ENCODE measurements around the gene IRX1. TPM values are rescaled to one million over a fixed set of nuclear protein-coding genes. Genes with fewer than 3 reads are reported as not detected.

IRX1 gene
- under 1 TPM in 1 of 2 donors, not detected in 1; 0.87 TPM for total RNA-seq

DNA sequence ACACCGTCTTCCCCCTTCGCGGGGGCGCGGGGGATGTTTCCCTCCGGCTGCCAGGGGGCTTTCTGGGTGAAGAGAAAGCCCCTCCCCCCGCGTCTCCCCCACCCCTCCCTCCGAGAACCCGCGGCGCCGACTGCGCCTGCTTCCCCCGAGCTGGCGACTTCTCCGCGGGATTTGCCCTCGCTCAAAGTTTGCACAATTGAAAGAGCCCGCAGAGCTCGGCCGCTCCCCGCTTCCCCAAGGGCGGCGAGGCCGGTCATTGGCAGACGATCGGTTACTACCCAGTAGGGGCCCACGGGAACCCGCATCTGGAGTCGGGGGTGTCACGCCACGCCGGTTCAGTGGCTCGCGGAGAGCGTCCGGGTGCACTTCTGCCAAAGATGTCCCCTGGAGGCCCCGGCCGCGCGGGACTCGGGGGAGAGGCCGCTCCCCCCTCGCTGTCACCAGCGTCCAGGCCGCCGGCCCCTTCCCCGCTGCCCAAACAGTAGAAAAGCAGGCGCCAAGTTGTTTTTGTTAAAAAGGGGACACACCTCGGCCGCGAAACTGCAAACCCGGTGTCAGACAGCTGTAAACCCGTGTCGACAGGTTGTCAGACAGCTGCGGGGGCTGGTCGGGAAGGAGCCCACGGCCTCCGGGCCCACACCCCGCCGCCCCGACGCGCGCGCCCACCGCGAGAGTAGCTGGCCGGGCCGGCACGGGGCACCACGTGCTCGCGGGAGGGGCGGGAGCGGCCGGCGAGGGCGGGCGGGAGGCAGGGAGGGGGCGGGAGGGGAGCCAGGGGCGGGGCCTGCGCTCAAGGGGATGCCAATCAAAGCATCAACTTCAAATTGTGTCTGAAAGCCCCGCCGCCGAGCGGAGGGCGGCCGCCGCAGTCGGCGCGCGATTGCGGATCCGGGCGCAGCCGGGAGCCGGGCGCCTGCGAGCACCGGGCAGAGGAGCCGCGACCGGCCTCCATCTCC, at the start of gene IRX1:
Gene IRX1, plus strand, starts transcription at position 827 of the 956 bp plus-strand sequence. CDS start 274 bp downstream, outside the sequence.
- Histone ChIP-seq H3K4me3 (peak within 1 kb of the TSS; percentile 7 to 16), H3K36me3 (no peaks in the 10 kb centered on the region), H3K27ac (no peak within 1 kb of the TSS), H3K9me3 (no peaks in the 10 kb centered on the region), H3K27me3 (replicated peaks; ENCODE audit: insufficient read depth) (peaks cover 78% of the 10 kb centered on the region), H3K4me1 (replicated peaks) (peaks cover 10% of the 10 kb centered on the region)
- TF ChIP-seq, protein P1, sequence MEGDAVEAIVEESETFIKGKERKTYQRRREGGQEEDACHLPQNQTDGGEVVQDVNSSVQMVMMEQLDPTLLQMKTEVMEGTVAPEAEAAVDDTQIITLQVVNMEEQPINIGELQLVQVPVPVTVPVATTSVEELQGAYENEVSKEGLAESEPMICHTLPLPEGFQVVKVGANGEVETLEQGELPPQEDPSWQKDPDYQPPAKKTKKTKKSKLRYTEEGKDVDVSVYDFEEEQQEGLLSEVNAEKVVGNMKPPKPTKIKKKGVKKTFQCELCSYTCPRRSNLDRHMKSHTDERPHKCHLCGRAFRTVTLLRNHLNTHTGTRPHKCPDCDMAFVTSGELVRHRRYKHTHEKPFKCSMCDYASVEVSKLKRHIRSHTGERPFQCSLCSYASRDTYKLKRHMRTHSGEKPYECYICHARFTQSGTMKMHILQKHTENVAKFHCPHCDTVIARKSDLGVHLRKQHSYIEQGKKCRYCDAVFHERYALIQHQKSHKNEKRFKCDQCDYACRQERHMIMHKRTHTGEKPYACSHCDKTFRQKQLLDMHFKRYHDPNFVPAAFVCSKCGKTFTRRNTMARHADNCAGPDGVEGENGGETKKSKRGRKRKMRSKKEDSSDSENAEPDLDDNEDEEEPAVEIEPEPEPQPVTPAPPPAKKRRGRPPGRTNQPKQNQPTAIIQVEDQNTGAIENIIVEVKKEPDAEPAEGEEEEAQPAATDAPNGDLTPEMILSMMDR (IDR thresholded peaks at IDR 0.05) = no peak
- TF ChIP-seq POLR2A (IDR thresholded peaks at IDR 0.05) (no peak), POLR2AphosphoS5 (IDR thresholded peaks at IDR 0.05) (no peak)
- WGBS = 3% methylated on average over 65 of the region's 106 CpGs
- intact Hi-C loops (cut with DNase I) = no loop called here
- DNase-seq (ENCODE audit: low spot score) = no peak

DNA sequence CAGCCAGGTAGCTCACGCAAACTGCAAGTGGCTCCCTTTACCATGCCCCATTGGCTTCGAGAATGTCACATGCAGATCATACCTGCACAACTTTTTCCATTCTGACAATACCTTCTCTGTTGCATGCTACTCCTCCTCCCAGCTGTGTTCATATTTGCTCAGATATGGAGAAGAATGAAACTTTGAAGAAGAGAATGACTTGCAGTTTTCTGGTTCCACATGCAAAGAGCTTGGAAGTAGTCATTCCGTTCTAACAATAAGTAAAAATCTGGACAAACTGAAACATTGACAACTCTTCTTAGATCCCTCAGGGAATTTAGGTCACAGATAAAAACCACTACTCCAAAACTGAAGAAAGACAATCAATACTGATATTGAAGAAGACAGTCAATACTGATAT, 49.6 kb upstream of the IRX1 start:
- intact Hi-C loops (cut with DNase I) = no loop called here
- 77% methylated on average over 3 of the region's 3 CpGs for WGBS

DNA sequence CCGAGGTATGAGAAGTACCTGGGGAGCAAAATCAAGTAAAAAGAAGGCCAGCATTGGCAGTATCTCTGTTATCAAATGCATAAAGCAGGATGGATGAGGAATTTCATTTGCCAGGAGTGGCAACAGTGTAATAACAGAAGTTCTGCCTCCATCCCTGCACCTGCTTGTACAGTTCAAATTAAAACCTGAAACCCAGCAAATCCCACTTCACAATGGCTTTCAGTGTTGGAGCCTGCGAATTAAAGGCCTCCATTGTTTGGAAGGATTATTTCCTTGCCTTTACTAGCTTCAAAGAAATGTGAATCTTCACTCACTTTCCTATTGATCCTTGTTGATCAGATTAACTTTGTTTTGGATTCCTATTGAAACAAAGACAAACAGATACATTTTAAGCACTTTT, 31.5 kb upstream of the IRX1 start:
- intact Hi-C loops (cut with DNase I) = no loop called here
- no peak overlapping the region for H3K4me3 ChIP-seq
- H3K27me3 ChIP-seq (replicated peaks; ENCODE audit: insufficient read depth) = no peaks in the 10 kb centered on the region
- H3K27ac ChIP-seq = no peak overlapping the region
- H3K36me3 ChIP-seq = no peaks in the 10 kb centered on the region
- no peaks in the 10 kb centered on the region for H3K9me3 ChIP-seq
- TF ChIP-seq POLR2A (IDR thresholded peaks at IDR 0.05) (no peak), POLR2AphosphoS5 (IDR thresholded peaks at IDR 0.05) (no peak)
- TF ChIP-seq, protein P1 (IDR thresholded peaks at IDR 0.05) = no peak
- WGBS = 79% methylated on average over 2 of the region's 2 CpGs
- H3K4me1 ChIP-seq (replicated peaks) = no peaks in the 10 kb centered on the region
- no peak for DNase-seq (ENCODE audit: low spot score)

More for the DNA sequence above, 49.6 kb upstream of the IRX1 start:
- Histone ChIP-seq H3K27me3 (replicated peaks; ENCODE audit: insufficient read depth) (no peaks in the 10 kb centered on the region), H3K36me3 (no peaks in the 10 kb centered on the region), H3K9me3 (no peaks in the 10 kb centered on the region), H3K27ac (no peak overlapping the region), H3K4me1 (replicated peaks) (no peaks in the 10 kb centered on the region), H3K4me3 (no peak overlapping the region)
- DNase-seq (ENCODE audit: low spot score) = no peak
- TF ChIP-seq, protein P1 (IDR thresholded peaks at IDR 0.05) = no peak
- TF ChIP-seq POLR2AphosphoS5 (IDR thresholded peaks at IDR 0.05) (no peak), POLR2A (IDR thresholded peaks at IDR 0.05) (no peak)

DNA sequence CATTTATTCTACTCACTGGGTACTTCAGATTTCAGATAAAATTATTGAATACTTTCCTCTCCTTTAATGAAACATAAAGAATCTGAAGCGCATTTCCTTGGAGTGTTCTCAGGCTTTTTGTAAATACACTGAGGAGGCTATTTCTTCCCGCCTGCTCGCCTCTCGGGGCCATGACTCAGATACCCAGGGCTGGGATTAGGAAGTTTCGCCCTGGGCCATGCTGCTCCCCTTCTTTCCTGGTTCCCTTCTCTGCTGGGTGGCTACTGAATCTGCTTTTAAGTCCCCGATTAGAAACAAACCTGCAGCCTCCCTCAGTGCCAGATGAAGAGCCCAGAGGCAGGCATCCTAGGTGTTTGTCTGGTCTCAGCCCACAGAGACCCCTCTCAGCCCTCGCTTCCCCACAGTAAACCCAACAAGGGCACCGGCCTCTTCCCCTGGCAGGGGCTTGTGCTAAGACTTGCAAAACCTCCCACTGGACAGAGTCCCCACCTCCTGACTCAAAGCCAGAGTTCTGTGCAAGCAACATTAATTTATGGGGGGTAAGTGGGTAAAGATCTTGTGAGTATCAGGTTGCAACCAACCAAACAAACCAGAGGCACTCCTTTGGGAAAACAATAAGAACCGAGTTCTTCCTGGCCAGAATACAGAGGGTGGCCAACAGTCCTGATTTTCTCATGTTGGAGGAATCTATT, 30.7 kb upstream of the IRX1 start:
- intact Hi-C loops (cut with DNase I) = no loop called here
- 53% methylated on average over 9 of the region's 9 CpGs for WGBS
- H3K4me3 ChIP-seq = no peak overlapping the region
- H3K27ac ChIP-seq = no peak overlapping the region
- H3K4me1 ChIP-seq (replicated peaks) = no peaks in the 10 kb centered on the region
- DNase-seq (ENCODE audit: low spot score) = no peak
- no peaks in the 10 kb centered on the region for H3K27me3 ChIP-seq (replicated peaks; ENCODE audit: insufficient read depth)
- H3K36me3 ChIP-seq = no peaks in the 10 kb centered on the region
- TF ChIP-seq, protein P1 (IDR thresholded peaks at IDR 0.05) = no peak
- TF ChIP-seq POLR2A (IDR thresholded peaks at IDR 0.05) = no peak
- no peak for TF ChIP-seq POLR2AphosphoS5 (IDR thresholded peaks at IDR 0.05)
- H3K9me3 ChIP-seq = no peaks in the 10 kb centered on the region

Data from prostate gland (tissue), 2 donors.